Measurements from ENCODE around the gene POLE. TPM values are rescaled to one million over a fixed set of nuclear protein-coding genes. Genes with fewer than 3 reads are reported as not detected.

Gene POLE
- total and polyA plus RNA-seq, 2 of the 4 experiments (the other 2 are of a cell fraction), result 17.2 to 20.7 TPM

- Histone ChIP-seq H2AK9ac (replicated peaks; ENCODE audit: low read depth, low read length, poor library complexity) (no peak overlapping the region), H3K9me3 (ENCODE audit: control insufficient read depth, insufficient read depth, low read length) (no peaks in the 10 kb centered on the region), H3K23ac (ENCODE audit: low read depth, low read length) (no peak overlapping the region), H3K56ac (ENCODE audit: extremely low read depth, insufficient read depth, low read length) (no peak overlapping the region), H3K9ac (ENCODE audit: low read depth, low read length) (no peak overlapping the region), H4K20me1 (ENCODE audit: insufficient read depth, low read length) (peaks cover 7% of the 10 kb centered on the region; the same call in 1 of the 2 replicates), H4K5ac (ENCODE audit: low read depth, low read length) (no peak overlapping the region), H3K4me3 (ENCODE audit: insufficient read depth, low read depth, low read length) (no peak overlapping the region), H4K8ac (ENCODE audit: low read depth in 2 of 2, low read length in 2 of 2) (no peak overlapping the region), H3K36me3 (ENCODE audit: control insufficient read depth, insufficient read depth, low read length) (peaks cover 36% of the 10 kb centered on the region), H2BK5ac (ENCODE audit: low read depth, low read length, poor library complexity, severe bottlenecking) (no peak overlapping the region), H2AFZ (replicated peaks; ENCODE audit: low read length, poor library complexity) (no peak overlapping the region), H2BK15ac (ENCODE audit: low read depth, low read length) (no peak overlapping the region), H3K79me1 (ENCODE audit: low read depth in 1 of 2, low read length in 2 of 2) (no peaks in the 10 kb centered on the region), H3K27ac (ENCODE audit: insufficient read depth, low read length) (no peak overlapping the region), H2BK120ac (ENCODE audit: low read depth, low read length) (no peak overlapping the region), H3K27me3 (ENCODE audit: control insufficient read depth, insufficient read depth, low read length) (no peaks in the 10 kb centered on the region), H2AK5ac (ENCODE audit: low read depth, low read length) (no peak overlapping the region), H3K4me1 (ENCODE audit: control insufficient read depth, insufficient read depth, low read length) (no peaks in the 10 kb centered on the region), H2BK20ac (ENCODE audit: low read depth, low read length) (no peak overlapping the region), H4K91ac (ENCODE audit: insufficient read depth, low read depth, low read length) (no peak overlapping the region), H3K18ac (ENCODE audit: low read depth, low read length) (no peak overlapping the region), H3K4ac (ENCODE audit: low read depth, low read length) (no peak overlapping the region), H3K14ac (replicated peaks; ENCODE audit: low read depth, low read length) (no peak overlapping the region), H3K4me2 (ENCODE audit: low read depth, low read length) (no peak overlapping the region), H3K9me1 (ENCODE audit: insufficient read depth, low read length) (no peaks in the 10 kb centered on the region)
- no peak for DNase-seq
- ATAC-seq (ENCODE audit: low read depth), result no peak
- dilution Hi-C loops (cut with HindIII; ENCODE audit: low sequenced_read_pairs, unreplicated experiment), result no loop called here
- TF ChIP-seq MAFK (IDR thresholded peaks at IDR 0.05; ENCODE audit: low read depth, low read length) (no peak), SMC3 (IDR thresholded peaks at IDR 0.05; ENCODE audit: low read depth, low read length) (no peak), CHD1 (IDR thresholded peaks at IDR 0.05; ENCODE audit: low read depth, low read length) (no peak), CEBPB (IDR thresholded peaks at IDR 0.05; ENCODE audit: low read depth, low read length) (no peak), NFE2L2 (IDR thresholded peaks at IDR 0.05; ENCODE audit: low read depth, low read length) (no peak), POLR2A (IDR thresholded peaks at IDR 0.05; ENCODE audit: low read depth, low read length) (no peak), MXI1 (IDR thresholded peaks at IDR 0.05; ENCODE audit: borderline replicate concordance, low read depth, low read length) (no peak), ELK1 (IDR thresholded peaks at IDR 0.05; ENCODE audit: borderline replicate concordance, low read depth, low read length) (no peak), FOS (IDR thresholded peaks at IDR 0.05; ENCODE audit: low read depth, low read length) (no peak), USF2 (IDR thresholded peaks at IDR 0.05; ENCODE audit: low read depth, low read length) (no peak), MAZ (IDR thresholded peaks at IDR 0.05; ENCODE audit: borderline replicate concordance, low read depth, low read length) (no peak)
- WGBS, 2 experiments (ENCODE audit: extremely low coverage in 2 of 2, insufficient read length in 1 of 2), result 94% methylated on average over 12 of the region's 21 CpGs; no CpG with 5 or more reads in 1 of the 2 experiments
- BruUV-seq (replicated peaks), result no TSS peak
- intact Hi-C loops (cut with micrococcal nuclease), result no loop called here
- CTCF ChIA-PET, result no interaction called here
- in situ Hi-C loops (cut with MboI; ENCODE audit: low sequenced_read_pairs), result no loop called here
- POLR2A ChIA-PET (ENCODE audit: unreplicated experiment), result no interaction called here
These were observed 52.6 kb downstream of the POLE start for GRCh38 chr12:132634411-132634990.

All from IMR-90 (cell line).